ENCODE results near the gene DYNLT4. TPM values are rescaled to one million over a fixed set of nuclear protein-coding genes. Genes with fewer than 3 reads are reported as not detected.
"Not testable (repeated sequence)": the region's sequence is repeated elsewhere in the genome, so short reads cannot be mapped to it uniquely, and the experiment has no call there.

Gene DYNLT4
- total and polyA plus RNA-seq, 9 donors = 0.14 to 0.58 (median 0.29) TPM; not detected in 1

DNA sequence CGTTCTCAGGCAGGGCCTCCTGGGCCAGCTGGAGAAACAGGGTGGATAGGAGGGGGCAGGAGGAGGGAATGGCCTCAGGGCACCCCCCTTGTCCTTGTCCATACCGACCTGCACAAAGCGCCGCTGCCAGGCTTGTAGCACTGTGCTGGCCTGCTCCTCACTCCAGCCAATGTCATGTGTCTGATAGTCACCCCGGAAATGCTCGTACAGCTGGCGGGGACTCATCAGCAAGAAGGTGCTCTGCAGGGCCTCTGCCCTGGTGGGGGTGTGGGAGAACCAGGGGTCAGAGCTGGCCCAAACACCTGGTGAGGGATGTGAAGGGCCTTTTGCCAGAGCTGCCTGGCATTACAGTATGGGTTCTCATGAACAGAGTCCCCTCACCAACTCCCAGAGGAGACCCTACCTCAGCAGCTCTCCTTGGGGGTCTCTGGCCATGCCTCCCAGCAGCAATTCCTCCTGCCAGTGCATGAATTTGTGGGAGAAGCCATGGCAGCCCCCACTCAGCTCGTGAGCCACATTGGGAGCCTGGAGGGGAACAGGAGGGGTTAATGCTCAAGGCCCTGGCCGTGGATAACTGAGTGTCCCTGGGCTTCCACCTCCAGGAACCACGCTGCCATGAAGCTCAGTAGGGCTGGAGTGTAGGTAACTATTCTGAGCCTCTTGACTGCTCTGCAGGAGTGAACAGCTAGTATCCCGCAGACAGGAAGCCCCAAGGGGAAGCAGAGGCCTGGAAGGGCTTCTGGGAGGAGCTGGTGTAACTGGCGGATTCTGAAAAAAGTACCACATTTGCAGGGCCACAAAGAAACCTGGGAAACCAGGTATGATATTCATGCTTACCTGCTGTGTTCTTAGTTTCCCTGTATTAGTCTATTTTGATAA is 22.6 kb upstream of the DYNLT4 start:
- Histone ChIP-seq H3K27ac (ENCODE audit: low read length) (no peak overlapping the region), H3K36me3 (ENCODE audit: control insufficient read depth, insufficient read depth, low read length) (peaks cover 11% of the 10 kb centered on the region), H3K27me3 (ENCODE audit: control insufficient read depth, insufficient read depth, low read length) (no peaks in the 10 kb centered on the region), H3K4me1 (ENCODE audit: control insufficient read depth, insufficient read depth, low read length) (peaks cover 16% of the 10 kb centered on the region), H3K9me3 (replicated peaks; ENCODE audit: control insufficient read depth, low read depth, low read length) (no peaks in the 10 kb centered on the region), H3K4me3 (ENCODE audit: low read length) (no peak overlapping the region)
- 74% methylated on average over 10 of the region's 12 CpGs for WGBS (ENCODE audit: insufficient coverage)
- no peak for DNase-seq

DNA sequence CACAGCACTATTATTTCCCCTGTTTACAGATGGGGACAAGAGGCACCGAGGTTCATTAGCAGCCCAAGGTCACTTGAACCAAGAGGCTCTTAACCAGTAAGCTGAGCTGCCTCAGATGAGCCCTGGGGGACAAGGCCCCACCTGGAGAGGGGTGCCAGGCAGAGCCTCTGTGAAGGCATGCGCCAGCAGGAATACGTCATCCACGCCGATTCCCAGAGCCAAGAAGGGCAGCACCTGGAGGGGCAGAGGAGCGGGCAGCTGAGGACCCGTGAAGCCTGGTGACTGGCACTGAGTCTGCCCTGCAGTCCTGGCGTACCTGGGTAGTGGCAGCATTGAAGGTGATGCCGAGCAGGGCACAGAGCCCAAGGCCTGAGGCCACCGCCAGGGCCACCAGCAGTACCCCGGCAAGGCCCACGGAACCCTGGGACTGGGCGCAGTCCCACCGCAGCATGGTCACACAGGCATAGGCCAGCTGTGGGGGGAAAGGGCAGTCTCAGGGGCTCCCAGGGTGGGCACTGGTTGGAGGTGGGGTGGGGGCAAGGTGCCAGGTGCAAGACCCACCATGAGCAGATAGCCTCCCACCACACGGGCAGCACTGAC is 21.8 kb upstream of the DYNLT4 start:
- no peak for DNase-seq
- Histone ChIP-seq H3K9me3 (replicated peaks; ENCODE audit: control insufficient read depth, low read depth, low read length) (no peaks in the 10 kb centered on the region), H3K27ac (ENCODE audit: low read length) (no peak overlapping the region), H3K36me3 (ENCODE audit: control insufficient read depth, insufficient read depth, low read length) (peaks cover 11% of the 10 kb centered on the region), H3K4me3 (ENCODE audit: low read length) (no peak overlapping the region), H3K27me3 (ENCODE audit: control insufficient read depth, insufficient read depth, low read length) (no peaks in the 10 kb centered on the region), H3K4me1 (ENCODE audit: control insufficient read depth, insufficient read depth, low read length) (peaks cover 16% of the 10 kb centered on the region)
- 93% methylated on average over 14 of the region's 15 CpGs for WGBS (ENCODE audit: insufficient coverage)

DNA sequence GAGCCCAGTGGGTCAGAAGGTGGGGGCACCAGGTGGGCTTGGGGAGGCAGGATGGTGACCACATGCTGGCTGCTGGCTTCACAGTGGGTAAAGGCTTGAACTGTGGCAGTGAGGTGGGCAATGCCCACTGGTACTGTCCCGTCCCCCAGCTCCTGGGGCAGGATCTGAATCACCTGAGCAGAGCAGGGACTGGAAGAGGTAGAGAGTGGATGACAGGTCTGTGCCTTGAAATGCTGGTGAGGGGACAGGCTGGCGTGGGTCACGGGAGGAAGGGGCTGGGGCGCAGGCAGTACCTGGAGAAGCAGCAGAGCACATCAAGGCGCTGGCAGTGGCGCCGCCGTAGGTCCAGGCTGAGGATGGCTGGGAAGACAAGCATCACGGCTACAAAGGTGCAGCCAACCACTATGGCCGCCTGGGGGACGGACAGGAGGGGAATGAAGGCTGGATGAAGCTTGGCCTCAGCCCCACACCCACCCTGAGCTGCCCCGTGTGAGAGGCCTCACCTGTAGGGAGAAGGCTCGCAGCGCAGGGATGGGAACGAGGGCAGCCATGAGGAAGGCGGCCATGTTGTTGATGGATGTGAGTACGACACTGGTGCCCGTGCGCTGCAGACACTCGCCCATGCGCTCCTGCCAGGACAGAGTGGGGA is 21.0 kb upstream of the DYNLT4 start:
- Histone ChIP-seq H3K4me1 (ENCODE audit: control insufficient read depth, insufficient read depth, low read length) (peaks cover 16% of the 10 kb centered on the region), H3K9me3 (replicated peaks; ENCODE audit: control insufficient read depth, low read depth, low read length) (no peaks in the 10 kb centered on the region), H3K36me3 (ENCODE audit: control insufficient read depth, insufficient read depth, low read length) (peaks cover 11% of the 10 kb centered on the region), H3K4me3 (ENCODE audit: low read length) (no peak overlapping the region), H3K27ac (ENCODE audit: low read length) (no peak overlapping the region), H3K27me3 (ENCODE audit: control insufficient read depth, insufficient read depth, low read length) (no peaks in the 10 kb centered on the region)
- no peak for DNase-seq
- 88% methylated on average over 15 of the region's 21 CpGs for WGBS (ENCODE audit: insufficient coverage)

DNA sequence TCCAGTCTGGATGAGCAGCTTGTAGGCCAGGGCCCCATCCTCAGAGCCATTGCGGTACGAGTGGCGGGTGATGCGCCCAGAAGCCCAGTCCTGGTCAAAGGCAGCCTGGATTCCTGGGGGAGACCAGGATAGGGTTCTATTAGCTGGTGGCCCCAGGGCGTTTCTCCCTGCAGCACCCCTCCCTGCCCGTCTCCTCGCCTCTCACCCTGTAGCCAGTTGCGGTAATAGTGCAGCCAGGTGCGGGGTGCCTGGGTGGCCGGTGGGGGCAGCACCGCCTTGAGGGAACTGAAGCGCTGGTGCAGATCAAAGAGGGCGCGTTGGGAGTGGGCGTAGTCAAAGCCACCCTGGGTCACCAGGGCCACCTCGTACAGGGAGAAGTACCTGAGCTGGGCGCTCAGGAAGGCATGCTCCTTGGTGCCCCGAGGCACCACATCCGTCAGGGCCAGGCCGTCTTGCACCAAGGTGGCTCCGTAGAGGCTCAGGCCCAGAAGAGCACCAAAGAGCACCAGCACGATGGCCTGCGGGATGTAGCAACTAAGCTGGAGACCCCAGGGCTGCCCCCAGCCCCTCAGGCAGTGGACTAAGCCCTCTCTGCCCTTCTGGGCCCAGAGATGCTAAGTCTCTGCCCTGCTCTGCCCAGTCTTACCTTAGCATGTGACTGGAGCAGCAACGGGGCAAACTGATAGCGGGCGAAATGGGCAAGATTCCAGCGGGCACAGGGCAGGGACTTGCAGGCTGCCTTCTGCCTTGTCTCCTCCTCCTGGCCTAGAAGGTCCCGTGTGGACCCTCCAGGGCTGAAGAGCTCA is 20.2 kb upstream of the DYNLT4 start:
- DNase-seq = peak; percentile 18
- H3K4me1 ChIP-seq (ENCODE audit: control insufficient read depth, insufficient read depth, low read length) = peaks cover 16% of the 10 kb centered on the region
- no peaks in the 10 kb centered on the region for H3K27me3 ChIP-seq (ENCODE audit: control insufficient read depth, insufficient read depth, low read length)
- no peak overlapping the region for H3K27ac ChIP-seq (ENCODE audit: low read length)
- no peak overlapping the region for H3K4me3 ChIP-seq (ENCODE audit: low read length)
- H3K9me3 ChIP-seq (replicated peaks; ENCODE audit: control insufficient read depth, low read depth, low read length) = no peaks in the 10 kb centered on the region
- peaks cover 11% of the 10 kb centered on the region for H3K36me3 ChIP-seq (ENCODE audit: control insufficient read depth, insufficient read depth, low read length)
- 89% methylated on average over 26 of the region's 28 CpGs for WGBS (ENCODE audit: insufficient coverage)

DNA sequence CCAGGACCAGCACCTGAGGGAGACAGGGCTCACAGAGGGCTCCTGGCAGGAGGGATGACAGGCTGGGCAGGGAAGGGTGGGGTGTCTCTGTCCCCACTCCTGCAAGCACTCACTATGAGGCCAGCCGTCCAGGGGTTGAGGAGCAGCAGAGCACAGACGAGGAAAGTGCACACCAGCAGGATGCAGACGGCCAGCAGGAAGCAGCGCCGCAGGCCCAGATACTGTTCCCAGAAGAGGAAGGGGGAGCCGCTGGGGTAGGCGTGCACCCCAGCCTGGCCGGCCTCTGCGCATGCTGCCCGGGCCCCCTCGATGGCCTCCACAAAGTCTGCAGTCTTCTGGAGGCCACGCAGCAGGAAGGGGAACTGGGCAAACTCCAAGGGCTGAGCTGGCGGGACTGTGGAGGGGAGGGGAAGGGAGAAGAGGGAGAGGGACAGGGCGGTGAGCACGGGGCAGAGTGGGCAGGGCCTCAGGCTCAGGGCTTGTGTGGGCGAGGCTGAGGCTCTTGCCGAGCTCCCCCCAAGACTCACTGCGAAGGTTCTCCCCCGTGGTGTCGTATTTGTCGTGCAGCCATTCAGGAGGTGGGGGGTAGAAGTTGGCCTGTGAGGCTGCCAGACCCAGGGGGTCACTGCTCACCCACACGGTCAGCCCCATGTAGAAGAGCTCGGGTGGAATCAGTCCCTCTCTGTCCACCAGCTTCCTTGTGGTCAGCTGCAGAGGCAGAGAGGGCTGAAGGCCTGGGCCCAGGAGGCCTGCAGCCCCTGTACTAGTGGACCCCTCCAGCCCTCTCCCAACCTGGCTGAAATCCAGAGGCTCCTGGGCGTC is 19.4 kb upstream of the DYNLT4 start:
- peak; percentile 92 for DNase-seq
- Histone ChIP-seq H3K27ac (ENCODE audit: low read length) (peak overlapping the region; percentile 51), H3K4me3 (ENCODE audit: low read length) (no peak overlapping the region), H3K4me1 (ENCODE audit: control insufficient read depth, insufficient read depth, low read length) (peaks cover 16% of the 10 kb centered on the region), H3K36me3 (ENCODE audit: control insufficient read depth, insufficient read depth, low read length) (peaks cover 11% of the 10 kb centered on the region), H3K9me3 (replicated peaks; ENCODE audit: control insufficient read depth, low read depth, low read length) (no peaks in the 10 kb centered on the region), H3K27me3 (ENCODE audit: control insufficient read depth, insufficient read depth, low read length) (no peaks in the 10 kb centered on the region)
- 31% methylated on average over 22 of the region's 24 CpGs for WGBS (ENCODE audit: insufficient coverage)

DNA sequence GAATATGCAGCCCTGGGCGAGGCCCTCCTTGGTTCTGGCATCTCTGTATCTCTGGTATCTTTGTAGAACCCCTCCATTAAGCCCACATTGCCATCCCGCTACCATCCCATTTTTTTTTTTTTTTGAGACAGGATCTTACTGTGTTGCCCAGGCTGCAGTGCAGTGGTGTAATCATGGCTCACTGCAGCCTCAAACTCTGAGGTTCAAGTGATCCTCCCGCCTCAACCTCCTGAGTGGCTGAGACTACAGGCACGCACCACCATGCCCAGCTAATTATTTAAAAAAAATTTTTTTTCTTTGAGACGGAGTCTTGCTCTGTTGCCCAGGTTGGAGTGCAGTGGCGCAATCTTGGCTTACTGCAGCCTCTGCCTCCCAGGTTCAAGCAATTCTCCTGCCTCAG is 17.2 kb upstream of the DYNLT4 start:
- H3K27me3 ChIP-seq (ENCODE audit: control insufficient read depth, insufficient read depth, low read length); H3K4me3 ChIP-seq (ENCODE audit: low read length); H3K27ac ChIP-seq (ENCODE audit: low read length); DNase-seq; H3K9me3 ChIP-seq (replicated peaks; ENCODE audit: control insufficient read depth, low read depth, low read length): not testable (repeated sequence)
- WGBS (ENCODE audit: insufficient coverage) = 93% methylated on average over 4 of the region's 6 CpGs
- Histone ChIP-seq H3K36me3 (ENCODE audit: control insufficient read depth, insufficient read depth, low read length) (peaks cover 11% of the 10 kb centered on the region), H3K4me1 (ENCODE audit: control insufficient read depth, insufficient read depth, low read length) (peaks cover 21% of the 10 kb centered on the region)

DNA sequence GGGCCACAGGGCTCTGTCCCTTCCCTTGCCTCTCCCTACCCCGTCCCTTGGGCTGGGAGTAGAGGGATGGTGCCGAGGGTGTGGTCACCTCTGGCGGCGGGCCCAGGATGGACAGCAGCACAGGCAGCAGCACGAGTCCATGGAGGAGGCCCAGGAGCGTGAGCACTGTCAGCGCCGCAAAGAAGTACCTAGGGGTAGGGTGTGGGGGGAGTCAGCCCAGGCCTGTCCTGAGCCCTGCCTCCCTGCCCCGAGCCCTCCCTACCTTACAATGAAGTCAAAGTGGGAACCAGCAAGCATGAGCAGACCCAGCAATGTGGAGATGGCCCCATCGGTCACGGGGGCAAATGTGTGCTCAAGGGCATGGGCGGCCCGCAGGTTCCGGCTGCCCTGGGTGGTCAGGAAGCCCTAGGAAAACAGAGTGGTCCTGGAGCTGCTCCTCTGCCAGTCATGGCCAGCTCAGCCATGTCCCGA is 15.9 kb upstream of the DYNLT4 start:
- H3K4me1 ChIP-seq (ENCODE audit: control insufficient read depth, insufficient read depth, low read length) = peaks cover 26% of the 10 kb centered on the region
- 81% methylated on average over 14 of the region's 15 CpGs for WGBS (ENCODE audit: insufficient coverage)
- DNase-seq = peak; percentile 19
- no peak overlapping the region for H3K4me3 ChIP-seq (ENCODE audit: low read length)
- no peaks in the 10 kb centered on the region for H3K9me3 ChIP-seq (replicated peaks; ENCODE audit: control insufficient read depth, low read depth, low read length)
- H3K36me3 ChIP-seq (ENCODE audit: control insufficient read depth, insufficient read depth, low read length) = peaks cover 8% of the 10 kb centered on the region
- H3K27ac ChIP-seq (ENCODE audit: low read length) = no peak overlapping the region
- no peaks in the 10 kb centered on the region for H3K27me3 ChIP-seq (ENCODE audit: control insufficient read depth, insufficient read depth, low read length)

DNA sequence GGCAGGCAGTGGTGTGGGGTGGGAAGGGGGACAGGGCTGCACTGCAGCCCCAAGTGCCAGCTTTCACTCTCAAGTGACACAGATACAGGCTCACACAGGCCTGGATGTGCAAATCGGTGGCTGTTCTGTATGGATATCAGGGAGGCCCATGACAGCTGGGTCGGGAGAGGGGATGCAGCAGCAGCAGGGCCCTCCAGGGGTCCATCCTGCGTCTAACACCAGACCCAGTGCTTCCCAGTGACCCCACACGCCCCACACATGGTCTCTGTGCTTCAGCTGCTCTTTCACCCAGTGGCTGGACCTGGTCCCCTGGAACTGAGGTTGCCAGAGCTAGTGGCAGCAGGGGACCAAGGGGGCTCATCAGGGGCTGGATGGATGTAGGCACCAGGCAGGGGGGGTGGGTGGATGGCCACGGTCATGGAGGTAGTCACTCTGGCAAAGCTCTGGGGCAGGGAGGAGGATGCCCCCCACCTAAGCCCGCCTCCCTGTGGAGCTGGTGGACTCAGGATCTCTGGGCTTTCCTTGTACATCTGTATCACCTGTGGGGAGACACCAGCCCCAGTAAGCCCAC is 15.1 kb upstream of the DYNLT4 start:
- no peaks in the 10 kb centered on the region for H3K27me3 ChIP-seq (ENCODE audit: control insufficient read depth, insufficient read depth, low read length)
- no peak overlapping the region for H3K27ac ChIP-seq (ENCODE audit: low read length)
- DNase-seq = no peak
- WGBS (ENCODE audit: insufficient coverage) = 59% methylated on average over 3 of the region's 6 CpGs
- H3K4me1 ChIP-seq (ENCODE audit: control insufficient read depth, insufficient read depth, low read length) = peaks cover 26% of the 10 kb centered on the region
- no peak overlapping the region for H3K4me3 ChIP-seq (ENCODE audit: low read length)
- no peaks in the 10 kb centered on the region for H3K9me3 ChIP-seq (replicated peaks; ENCODE audit: control insufficient read depth, low read depth, low read length)
- peaks cover 2% of the 10 kb centered on the region for H3K36me3 ChIP-seq (ENCODE audit: control insufficient read depth, insufficient read depth, low read length)

DNA sequence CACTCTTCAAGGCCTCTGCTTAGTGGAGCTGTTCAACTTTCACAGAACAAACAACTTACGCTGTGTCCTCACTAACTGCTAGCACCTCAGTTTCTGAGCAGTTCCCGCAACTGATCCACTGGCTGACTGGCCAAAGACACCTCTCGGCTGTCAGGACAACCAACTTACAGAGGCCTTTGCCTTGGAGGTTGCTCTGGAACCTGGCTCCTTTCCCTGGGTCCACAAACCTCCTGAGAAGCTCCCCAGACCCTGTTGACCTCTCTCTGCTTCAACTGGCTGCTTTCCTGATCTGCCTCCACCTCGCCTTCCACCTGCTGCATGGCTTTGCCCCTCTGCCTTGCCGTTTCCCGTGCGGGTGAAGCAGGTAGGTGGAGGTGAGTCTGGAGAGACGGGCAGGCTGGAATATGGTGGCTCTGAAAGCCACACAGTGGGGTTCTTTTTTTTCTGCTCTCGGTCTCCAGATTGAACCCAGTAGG is 14.1 kb upstream of the DYNLT4 start:
- H3K9me3 ChIP-seq (replicated peaks; ENCODE audit: control insufficient read depth, low read depth, low read length) = no peaks in the 10 kb centered on the region
- 77% methylated on average over 3 of the region's 9 CpGs for WGBS (ENCODE audit: insufficient coverage)
- no peak for DNase-seq
- no peaks in the 10 kb centered on the region for H3K36me3 ChIP-seq (ENCODE audit: control insufficient read depth, insufficient read depth, low read length)
- no peak overlapping the region for H3K27ac ChIP-seq (ENCODE audit: low read length)
- no peak overlapping the region for H3K4me3 ChIP-seq (ENCODE audit: low read length)
- peaks cover 18% of the 10 kb centered on the region for H3K4me1 ChIP-seq (ENCODE audit: control insufficient read depth, insufficient read depth, low read length)
- no peaks in the 10 kb centered on the region for H3K27me3 ChIP-seq (ENCODE audit: control insufficient read depth, insufficient read depth, low read length)

Data from muscle of leg (tissue), 11 donors.